ENCODE data around the gene TMEM52B.

GRCh38 chr12:10170216-10170615 lies 8.6 kb upstream of the TMEM52B start:
- no peak for TF ChIP-seq ELF4 (IDR thresholded peaks at IDR 0.05)
- no peak for TF ChIP-seq BHLHE40 (IDR thresholded peaks at IDR 0.05; ENCODE audit: borderline replicate concordance)
- TF ChIP-seq CTBP1 (IDR thresholded peaks at IDR 0.05; ENCODE audit: borderline replicate concordance) = no peak
- no peak for TF ChIP-seq SP1 (IDR thresholded peaks at IDR 0.05)
- TF ChIP-seq FOXM1 (IDR thresholded peaks at IDR 0.05; ENCODE audit: borderline replicate concordance) = no peak

Measured in HEK293T (cell line).